ENCODE data around the gene TMEM51.

- TF ChIP-seq CTCF (conservative IDR thresholded peaks at IDR 0.05; ENCODE audit: low read depth, low read length) = no peak
- TF ChIP-seq EZH2 (IDR thresholded peaks at IDR 0.05; ENCODE audit: borderline replicate concordance, low read depth, low read length, poor library complexity, severe bottlenecking) = no peak
Observed at GRCh38 chr1:15132965-15133364, 20.6 kb upstream of the TMEM51 start.
